Embryonic facial prominence (tissue), 1 donor: ENCODE measurements around the gene AACS.
"Not testable (repeated sequence)": the region's sequence is repeated elsewhere in the genome, so short reads cannot be mapped to it uniquely, and the experiment has no call there.

ENCODE experiments used
- DNase-seq: peaks from one replicate; pipeline ENCODE4 v3.0.0-alpha.2; 2016; ENCODE audit errors: extremely low spot score

AACS gene

DNA sequence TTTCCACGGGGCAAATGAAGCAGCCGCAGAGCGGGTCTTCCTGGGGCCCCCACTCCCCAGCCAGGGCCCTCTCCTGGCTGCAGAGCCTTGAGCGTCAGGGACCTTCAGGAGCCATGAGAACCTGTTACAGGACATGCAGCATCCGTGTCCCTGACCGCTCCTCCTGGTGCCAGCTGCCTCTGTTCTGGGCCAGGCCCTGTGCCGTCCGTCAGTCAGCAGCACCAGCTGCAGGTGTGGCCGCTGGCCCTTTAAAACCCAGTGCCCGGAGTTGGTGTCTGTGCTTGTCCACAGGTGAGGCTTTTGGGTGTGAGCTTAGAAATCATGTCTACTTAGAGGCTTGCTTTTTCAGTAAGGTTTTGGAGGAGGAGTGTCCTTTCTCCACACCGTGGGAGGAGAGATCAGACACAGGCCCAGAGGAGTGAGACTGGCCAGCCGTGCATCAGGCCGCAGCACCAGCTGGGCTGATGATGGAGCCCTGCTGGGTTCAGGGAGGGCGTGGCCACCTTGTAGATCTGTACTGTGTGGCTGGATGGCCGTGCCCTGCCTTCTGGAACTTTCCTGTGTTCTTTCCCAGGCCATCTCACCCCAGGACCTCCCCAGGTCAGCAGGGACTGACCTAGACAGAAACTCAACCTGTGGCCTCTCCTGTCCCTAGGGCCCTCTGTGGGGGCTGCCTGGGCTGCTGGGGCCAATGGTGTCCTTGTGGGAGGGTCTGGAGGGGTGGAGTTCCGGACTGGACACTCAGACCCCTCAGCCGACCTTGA is 27.1 kb downstream of the AACS start:
- DNase-seq: no peak

DNA sequence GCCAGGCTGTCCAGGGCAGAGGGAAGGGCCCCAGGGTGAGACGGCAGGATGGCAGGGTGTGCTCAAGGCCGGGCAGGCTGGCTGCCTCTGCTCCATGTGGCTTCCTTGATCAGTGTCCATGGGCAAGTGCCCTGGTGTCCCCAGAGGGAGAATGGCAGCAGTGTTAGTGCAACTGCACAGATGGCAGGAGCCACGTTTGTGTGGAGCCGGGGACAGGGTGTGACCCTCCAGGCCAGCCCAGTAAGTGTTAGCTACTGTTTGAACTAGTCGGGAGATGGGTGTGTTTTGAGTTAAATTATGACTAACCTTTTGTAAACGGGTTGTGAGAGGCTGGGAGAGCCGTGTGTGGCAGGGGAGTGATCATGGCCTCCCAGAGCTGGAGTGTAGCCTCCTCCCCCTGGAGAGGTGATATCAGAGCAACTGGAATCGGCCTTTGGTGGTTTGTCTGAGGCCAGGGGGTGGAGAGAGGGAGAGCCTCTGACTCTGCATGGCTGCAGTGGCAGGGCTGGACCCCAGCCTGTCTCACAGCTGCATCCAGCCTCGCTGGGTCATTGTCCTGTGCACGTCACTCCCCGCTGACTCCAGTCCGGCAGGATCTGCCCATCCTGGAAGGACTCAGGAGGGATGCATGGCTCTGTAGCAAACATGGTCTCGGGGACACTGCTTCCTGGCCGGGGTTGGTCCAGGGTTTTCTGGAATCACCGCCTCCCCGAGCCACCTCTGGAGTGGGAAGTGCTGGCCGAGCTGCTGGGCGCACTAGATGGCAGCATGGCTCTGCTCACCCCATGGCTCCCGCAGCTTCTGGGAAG is 27.8 kb downstream of the AACS start:
- no peak for DNase-seq

DNA sequence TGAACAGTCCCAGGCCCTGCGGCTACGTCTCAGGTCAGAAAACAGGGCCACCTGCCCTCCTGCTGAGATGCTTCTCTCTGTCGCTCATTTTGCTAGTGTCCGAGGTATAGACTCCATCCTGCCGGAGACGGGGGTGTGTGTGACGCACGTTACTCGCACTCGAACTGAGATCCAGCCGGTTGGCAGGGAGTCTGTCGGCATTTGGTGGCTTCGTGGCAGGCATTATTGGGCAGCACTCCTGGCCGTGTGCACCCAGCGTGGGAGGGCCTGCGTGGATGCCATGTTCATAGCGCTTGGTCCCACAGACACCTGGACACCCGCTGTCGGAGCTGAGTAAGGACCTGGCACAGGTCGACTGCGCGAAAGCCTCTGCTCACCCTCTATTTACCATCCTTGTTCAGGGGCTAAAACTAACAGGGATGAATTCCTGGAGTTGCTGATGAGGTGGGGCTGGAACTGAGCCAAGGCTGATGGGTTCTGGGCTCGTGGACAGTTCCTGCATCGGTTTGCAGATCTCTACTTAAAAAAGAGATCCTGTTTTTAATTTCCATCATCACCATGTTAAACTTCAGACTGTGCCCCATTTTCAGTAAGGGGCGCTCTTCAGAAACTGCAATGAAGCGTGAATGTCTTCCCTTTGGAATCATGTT is 28.6 kb downstream of the AACS start:
- no peak for DNase-seq

DNA sequence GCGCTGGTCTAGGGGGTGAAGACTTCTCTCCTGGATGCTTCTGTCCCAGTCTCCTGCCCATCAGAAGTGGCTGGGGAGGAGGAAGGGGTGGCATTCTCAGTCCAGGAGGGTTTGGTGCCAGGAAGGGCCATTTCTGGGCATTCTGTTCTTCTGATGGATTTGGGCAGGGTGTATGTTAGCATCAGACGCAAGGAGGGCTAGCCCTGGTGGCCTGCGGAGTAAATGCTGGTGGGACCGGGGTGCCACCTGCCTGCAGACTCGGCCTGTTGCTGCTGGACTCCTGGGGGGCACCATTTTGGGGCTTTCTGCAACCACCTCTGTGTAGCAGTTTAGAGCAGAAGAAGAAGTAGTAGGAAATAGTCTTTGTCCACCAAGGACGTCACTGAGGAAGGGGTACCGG is 31.7 kb downstream of the AACS start:
- no peak for DNase-seq

DNA sequence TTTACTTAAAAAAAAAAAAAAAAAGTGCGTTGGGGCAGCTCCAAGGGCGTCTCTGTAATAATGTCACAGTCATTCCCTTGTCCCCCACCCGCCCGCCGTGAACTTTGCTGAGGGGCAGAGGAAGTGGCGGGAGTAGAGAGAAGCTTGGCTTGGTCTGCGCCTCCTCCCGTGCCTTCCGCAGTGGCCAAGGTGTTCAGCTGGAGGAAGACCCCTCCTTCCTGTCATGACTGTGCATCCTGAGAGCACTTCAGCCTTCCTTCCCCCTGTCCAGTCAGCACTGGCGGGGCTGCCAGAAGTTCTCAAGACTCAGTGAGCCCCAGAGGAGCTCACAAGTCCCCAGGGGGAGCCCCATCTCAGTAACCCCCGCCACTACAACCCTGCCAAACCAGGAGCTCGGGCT is 32.2 kb downstream of the AACS start:
- DNase-seq: no peak

DNA sequence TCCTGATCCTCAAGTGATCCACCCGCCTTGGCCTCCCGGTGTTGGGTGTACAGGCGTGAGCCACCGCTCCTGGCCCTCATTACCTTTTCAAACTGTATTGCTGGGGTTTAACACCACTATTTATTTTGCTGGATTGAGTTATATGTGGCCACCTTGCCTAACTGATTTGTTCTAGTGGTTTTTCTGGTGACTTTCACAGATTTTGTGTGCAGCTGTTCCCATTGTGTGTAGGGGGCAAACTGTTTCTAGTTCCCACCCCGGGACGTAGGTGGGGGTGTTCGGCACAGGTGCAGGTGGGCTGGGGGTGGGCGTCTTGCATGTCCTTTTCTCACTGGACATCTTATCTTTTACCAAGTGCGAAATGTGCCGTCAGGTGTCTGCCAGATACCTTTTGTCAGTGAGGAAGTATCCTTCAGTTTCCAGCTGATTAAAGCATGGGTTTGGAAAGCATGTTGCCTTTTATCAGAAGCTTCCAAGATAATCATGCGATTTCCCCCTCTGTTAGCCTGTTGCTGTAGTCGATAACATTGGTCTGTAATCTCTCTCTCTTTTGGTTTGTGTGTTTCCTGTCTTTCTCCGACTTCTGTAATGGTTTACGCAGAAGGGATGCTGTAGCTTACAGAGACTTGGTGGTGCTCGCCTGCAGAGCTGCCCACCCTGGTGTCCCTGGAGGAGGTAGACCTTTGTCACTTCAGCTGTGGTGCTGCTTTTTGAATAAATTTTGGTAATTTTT is 33.6 kb downstream of the AACS start:
- no peak for DNase-seq

DNA sequence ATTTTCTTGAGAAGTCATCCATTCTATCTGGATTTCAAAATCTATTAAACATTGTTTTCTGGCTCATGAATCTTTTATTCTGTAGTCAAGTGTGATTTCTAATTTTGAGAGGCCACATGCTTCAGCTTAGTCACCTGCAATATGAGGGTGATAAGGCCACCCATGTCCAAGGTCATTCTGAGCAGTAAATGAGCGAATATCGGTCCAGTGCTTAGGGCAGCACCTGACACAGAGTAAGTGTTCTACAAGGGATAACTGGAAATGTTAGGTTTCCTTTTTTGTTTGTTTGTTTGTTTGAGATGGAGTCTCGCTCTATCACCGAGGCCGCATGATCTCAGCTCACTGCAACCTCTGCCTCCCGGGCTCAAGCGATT is 34.2 kb downstream of the AACS start:
- no peak for DNase-seq

DNA sequence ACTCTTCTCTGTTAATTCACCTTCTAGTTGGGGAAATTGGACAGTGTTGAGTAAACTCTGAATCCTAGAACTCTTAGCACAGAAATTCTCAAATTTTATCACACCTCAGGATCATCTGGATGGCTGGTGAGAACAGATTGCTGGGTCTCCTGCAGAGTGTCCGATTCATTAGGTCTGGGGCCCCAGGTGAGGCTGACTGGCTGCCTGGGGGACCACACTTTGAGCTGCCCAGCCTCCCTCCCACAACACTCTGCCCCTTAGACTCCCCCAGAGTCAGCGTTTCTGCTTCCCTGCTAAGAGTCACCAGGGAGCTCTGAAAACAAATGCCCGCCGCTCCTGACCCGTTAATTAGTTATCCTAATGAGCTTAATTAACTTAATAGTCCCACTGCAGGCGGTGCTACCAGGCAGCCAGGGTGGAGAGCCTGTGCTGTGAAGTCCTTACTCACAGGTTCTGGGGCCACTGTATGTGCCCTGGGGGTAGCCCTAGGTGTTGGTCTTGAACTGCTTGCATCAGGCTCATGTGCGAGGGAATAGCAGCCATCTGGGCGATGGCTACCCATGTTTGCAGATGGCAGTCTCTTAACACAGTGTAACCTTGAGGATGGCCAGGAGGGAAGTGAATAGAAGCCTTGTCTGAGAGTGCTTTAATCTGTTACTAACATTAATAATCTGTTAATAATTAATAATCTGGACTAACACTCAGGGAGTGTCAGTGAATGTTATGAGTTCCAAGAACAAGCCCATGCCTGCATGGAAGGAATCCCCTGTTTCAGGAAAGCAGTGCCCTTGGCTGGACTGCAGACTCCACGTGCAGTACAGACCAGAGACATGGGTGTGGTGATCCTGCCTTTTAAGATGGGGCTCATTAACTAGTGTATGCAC is 35.6 kb downstream of the AACS start:
- no peak for DNase-seq

DNA sequence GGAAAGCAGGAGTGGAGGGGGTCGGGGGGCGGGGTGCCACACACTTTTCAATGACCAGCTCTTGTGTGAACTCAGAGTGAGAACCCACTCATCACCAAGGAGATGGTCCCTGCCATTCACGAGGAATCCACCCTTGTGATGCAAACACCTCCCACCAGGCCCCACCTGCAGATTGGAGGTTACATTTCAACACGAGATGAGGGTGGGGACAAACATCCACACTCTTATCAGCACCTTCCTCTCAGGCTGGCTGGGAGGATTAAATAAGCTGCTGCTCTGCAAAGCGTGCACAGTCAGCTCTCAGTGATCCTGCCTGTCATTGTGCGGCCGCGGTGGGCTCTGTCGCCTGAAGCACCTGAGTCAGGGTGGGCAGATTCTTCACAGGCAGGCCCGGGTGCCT is 39.7 kb downstream of the AACS start:
- DNase-seq: no peak

DNA sequence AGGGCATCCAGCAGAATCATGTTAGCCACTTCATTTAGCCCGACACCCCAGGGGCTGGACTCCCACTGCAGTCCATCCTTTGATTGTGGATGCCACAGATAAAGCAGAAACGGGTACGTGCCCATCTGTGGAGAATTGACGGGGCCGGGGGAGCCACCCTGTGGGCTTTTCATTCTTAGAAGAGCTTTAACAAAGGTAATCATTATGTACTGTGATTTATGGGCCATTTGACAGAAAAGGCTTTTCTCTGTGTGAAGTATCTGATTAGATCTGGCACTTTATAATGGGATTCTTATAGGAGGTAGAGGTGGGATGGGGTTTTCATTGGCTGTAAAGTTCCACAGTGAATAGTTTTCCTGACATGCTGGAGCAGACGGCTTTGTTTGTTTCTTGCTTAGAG is 40.4 kb downstream of the AACS start:
- DNase-seq: no peak

DNA sequence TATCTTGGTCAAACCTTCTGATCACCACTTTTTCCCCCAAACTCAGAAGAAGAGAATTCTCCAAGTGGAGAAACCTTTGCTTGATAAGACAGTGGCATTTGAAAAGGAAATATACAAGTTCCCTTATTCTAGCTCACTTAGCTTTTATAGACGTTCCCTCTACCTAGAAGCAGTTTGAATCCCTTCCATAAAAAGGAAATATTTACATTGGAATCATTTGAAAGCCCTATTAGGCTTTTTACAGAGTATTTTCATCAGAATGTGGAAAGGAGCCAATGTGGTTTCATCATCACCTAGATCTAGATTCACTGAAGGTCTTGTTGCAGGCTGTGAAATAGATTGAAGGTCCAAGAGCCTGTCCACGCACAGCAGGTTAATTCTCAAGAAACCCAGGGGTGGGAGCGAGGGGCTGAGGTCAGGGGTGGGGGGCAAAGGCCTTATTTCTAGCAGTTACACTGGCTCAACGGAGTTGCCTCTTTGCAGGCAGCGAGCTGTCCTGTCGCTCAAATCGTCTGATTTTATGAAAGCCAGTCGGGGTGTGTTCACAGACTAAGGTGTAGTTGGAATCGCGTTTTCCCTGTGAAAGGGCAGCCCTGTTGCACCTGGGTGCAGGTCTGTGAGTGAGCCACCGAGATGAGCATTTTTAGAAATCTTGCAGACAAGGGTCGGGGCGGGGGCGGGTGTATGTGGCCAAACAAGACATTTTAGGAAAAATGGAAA is 45.6 kb downstream of the AACS start:
- DNase-seq: no peak

DNA sequence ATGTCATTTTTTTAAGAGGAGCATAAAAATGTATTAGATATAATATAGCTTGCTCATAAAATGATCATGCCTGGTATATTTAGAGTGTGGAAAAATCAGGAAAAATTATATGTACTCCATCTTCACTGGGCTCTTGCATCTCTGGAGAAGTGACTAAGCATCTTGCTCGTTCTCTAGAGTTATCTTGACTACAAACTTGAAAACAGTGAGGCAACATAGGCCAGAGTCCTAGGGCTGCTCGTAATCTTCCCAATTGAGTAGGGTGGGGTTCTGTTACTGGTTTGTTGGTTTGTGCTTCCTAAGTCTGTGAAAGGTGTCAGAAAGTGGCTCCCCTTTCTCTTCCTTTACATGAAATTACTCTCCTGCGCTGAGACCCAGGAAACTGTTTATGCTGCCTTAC is 46.2 kb downstream of the AACS start:
- no peak for DNase-seq

DNA sequence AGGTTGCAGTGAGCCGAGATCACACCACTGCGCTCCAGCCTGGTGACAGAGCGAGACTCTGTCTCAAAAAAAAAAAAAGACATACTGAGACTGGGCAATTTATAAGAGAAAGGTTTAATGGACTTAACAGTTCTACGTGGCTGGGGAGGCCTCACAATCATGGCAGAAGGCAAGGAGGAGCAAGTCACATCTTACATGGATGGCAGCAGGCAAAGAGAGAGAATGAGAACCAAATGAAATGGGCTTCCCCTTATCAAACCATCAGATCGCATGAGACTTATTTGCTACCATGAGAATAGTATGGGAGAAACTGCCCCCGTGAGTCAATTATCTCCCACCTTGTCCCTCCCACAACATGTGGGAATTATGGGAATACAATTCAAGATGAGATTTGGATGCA is 47.4 kb downstream of the AACS start:
- not testable (repeated sequence) for DNase-seq

DNA sequence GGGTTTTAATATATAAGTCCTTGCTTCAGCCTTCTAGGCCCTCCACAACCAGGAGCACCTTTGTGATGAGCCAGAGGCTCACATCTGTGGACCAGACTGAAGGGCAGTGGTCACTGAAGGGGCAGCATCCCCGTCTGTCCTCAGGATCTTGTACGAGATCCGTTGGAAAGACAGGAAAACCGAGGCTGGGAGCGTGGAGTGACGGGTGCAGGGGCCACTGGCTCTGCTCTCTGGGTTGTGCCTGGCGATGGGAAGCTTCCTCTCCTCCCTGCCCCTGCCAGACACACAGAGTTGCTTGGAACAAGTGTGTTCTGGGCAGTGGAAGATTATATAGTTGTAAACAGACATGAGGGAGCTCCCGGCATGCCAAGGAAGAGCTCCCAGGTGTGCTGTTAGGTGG is 48.0 kb downstream of the AACS start:
- DNase-seq: no peak

DNA sequence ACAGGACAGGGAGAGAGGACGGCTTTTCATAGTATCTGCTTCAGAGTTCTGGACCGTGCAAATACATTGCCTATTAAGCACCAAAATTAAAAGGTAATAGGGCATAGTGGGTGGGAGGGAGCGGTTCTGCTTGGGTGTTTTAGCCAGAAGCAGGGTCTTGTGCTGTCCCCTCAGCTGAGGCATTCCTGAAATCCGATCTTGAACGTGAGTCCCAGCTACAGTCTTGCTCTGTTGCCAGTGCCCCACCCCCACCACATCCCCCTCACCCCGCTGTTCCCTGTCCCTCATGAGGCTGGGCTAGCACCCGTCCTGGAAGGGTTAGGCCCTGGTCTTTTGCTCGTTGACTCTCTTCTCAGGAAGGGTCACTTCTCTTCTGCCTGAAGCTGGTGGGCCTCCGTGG is 48.6 kb downstream of the AACS start:
- no peak for DNase-seq

DNA sequence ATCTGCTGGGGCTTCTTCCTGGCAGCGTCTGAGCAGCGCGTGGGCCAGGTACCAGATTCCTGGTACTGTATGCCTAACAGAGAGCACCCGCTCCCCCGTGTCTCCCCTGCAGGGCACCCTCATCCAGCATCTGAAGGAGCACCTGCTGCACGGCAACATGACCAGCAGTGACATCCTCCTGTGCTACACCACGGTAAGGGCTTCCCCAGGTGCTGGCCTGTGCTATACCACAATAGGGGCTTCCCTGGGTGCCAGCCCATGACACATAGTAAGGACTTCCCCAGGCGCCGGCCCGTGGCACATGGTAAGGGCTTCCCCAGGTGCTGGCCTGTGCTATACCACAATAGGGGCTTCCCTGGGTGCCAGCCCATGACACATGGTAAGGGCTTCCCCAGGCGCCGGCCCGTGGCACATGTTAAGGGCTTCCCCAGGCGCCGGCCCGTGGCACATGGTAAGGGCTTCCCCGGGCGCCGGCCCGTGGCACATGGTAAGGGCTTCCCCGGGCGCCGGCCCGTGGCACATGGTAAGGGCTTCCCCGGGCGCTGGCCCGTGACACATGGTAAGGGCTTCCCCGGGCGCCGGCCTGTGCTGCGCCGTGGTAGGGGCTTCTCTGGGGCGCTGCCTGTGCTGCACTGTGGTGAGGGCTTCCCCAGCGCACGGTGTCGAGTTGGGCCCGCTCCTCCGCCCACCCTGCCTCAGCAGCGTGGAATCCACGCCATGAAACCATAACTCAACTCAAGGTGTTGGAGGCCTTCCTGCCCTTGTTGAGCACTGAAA is 49.3 kb downstream of the AACS start:
- DNase-seq: no peak

DNA sequence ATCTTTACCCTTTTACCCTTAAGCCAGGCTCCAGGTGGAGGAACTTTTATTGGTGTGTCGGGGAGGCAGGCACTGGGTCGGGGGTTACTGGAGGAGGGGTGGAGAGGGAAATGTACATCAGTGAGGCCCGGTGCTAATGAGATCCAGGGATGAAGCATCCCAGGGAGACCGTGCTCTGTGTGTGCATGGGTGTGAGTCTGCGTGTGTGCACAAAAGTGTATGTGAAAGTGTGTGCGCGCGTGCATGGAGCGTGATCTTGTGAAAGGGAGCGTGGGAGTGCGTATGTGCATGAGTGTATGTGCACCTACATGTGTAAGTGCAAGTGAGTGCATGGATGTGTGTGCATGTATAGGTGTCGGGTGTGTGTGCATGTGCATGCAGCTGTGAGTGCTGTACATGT is 55.3 kb downstream of the AACS start:
- no peak for DNase-seq

DNA sequence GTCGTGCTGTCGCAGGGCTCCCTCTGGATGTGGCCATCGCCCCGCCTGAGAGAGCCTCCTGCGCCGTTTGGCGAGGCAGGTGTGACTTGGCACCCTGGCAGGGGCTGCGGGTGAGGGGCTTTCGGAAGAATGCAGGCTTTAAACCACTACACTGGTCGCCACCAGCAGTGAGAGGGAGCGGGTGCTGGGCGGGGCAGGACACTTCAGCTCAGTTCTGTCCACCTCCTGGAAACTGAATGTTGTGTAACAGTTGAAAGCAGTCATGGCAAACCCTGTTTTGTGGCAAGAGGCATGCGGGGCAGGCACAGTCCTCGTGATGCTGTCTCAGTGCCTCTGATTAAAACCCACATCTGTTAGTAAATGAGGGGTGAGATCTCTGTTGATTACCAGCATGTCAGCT is 55.9 kb downstream of the AACS start:
- DNase-seq: no peak

DNA sequence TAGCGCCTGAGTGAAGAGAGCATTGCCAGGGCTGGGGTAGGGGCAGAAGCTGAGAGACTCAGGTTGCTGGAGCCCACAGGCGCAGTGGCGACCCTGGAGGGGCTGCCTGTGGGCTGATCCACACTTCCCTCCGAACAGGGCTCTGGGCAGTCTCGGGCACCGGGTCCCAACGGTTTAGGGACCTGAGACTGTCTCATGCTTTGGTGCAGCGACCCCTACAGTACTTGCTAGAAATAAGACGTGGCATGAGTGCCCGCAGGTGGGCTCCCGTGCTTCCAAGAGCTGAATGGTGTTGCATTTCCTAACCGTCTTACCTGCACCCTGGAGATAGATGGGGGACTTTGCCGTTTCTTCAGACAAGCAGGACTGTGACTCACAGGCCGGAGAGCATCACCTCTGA is 57.4 kb downstream of the AACS start:
- no peak for DNase-seq
